Neutrophil (primary cell): ENCODE results near the gene CLIC3.

Experiments used
- H3K27ac ChIP-seq: fragments of 200-600 bp; sonication (generic); 2 replicates; pipeline ENCODE4 v1.5.1; 2016; ENCODE audit warnings: mild to moderate bottlenecking, moderate library complexity
- H3K27me3 ChIP-seq: fragments of 200-600 bp; sonication (generic); 2 replicates; pipeline ENCODE4 v1.6.0; 2016; ENCODE audit warnings: mild to moderate bottlenecking
- H3K36me3 ChIP-seq: fragments of 200-600 bp; sonication (generic); 2 replicates; pipeline ENCODE4 v1.5.1; 2017
- H3K4me1 ChIP-seq, 2 experiments: fragments of 200-600 bp in 1 of 2; sonication (generic) in 1 of 2; 1 replicate in 1 of 2; 2 replicates in 1 of 2; pipeline versions ENCODE4 v1.5.1 to v1.6.1; 2013 to 2016; ENCODE audit warnings: low read depth in 1 of 2, low read length in 1 of 2, mild to moderate bottlenecking in 1 of 2, moderate library complexity in 1 of 2; ENCODE audit not compliant: control insufficient read depth in 1 of 2, insufficient read depth in 1 of 2
- H3K4me3 ChIP-seq, 2 experiments: fragments of 200-600 bp in 1 of 2; sonication (generic) in 1 of 2; 1 replicate in 1 of 2; 2 replicates in 1 of 2; pipeline ENCODE4 v1.5.1; 2013 to 2016; ENCODE audit warnings: low read depth in 1 of 2, low read length in 1 of 2, mild to moderate bottlenecking in 1 of 2, moderate library complexity in 1 of 2
- H3K9me3 ChIP-seq: fragments of 200-600 bp; sonication (generic); 2 replicates; pipeline ENCODE4 v1.5.1; 2016
- CTCF ChIP-seq: fragments of 200-600 bp; sonication (generic); IDR thresholded peaks from 2 replicates; pipeline ENCODE4 v1.5.1; 2016; ENCODE audit warnings: antibody characterized with exemption

CLIC3 gene

GRCh38 chr9:136970361-136970760 lies 26.0 kb downstream of the CLIC3 start:
- Histone ChIP-seq H3K27me3 (peaks cover 33% of the 10 kb centered on the region), H3K4me1 (no peaks in the 10 kb centered on the region)

GRCh38 chr9:136969774-136970173 lies 26.6 kb downstream of the CLIC3 start:
- TF ChIP-seq CTCF: no peak
- peaks cover 27% of the 10 kb centered on the region for H3K27me3 ChIP-seq
- no peak overlapping the region for H3K27ac ChIP-seq
- H3K36me3 ChIP-seq: no peaks in the 10 kb centered on the region
- no peaks in the 10 kb centered on the region for H3K4me1 ChIP-seq
- no peak overlapping the region for H3K4me3 ChIP-seq
- H3K9me3 ChIP-seq: no peaks in the 10 kb centered on the region

More at GRCh38 chr9:136970361-136970760, 26.0 kb downstream of the CLIC3 start:
- Histone ChIP-seq H3K9me3 (no peaks in the 10 kb centered on the region), H3K4me3 (no peak overlapping the region), H3K36me3 (no peaks in the 10 kb centered on the region), H3K27ac (no peak overlapping the region)
- TF ChIP-seq CTCF: no peak

GRCh38 chr9:136969150-136969549 lies 27.2 kb downstream of the CLIC3 start:
- Histone ChIP-seq H3K27ac (no peak overlapping the region), H3K9me3 (no peaks in the 10 kb centered on the region), H3K36me3 (no peaks in the 10 kb centered on the region), H3K27me3 (peaks cover 21% of the 10 kb centered on the region), H3K4me1 (no peaks in the 10 kb centered on the region), H3K4me3 (no peak overlapping the region)
- TF ChIP-seq CTCF: no peak

GRCh38 chr9:136968333-136969127 lies 27.8 kb downstream of the CLIC3 start:
- H3K27ac ChIP-seq: no peak overlapping the region
- H3K9me3 ChIP-seq: no peaks in the 10 kb centered on the region
- no peaks in the 10 kb centered on the region for H3K36me3 ChIP-seq
- peaks cover 15% of the 10 kb centered on the region for H3K27me3 ChIP-seq
- H3K4me3 ChIP-seq: no peak overlapping the region
- no peaks in the 10 kb centered on the region for H3K4me1 ChIP-seq
- no peak for TF ChIP-seq CTCF

- no peaks in the 10 kb centered on the region for H3K4me1 ChIP-seq
Observed at GRCh38 chr9:136965771-136966484, 30.4 kb downstream of the CLIC3 start.

More at GRCh38 chr9:136965771-136966484, 30.4 kb downstream of the CLIC3 start:
- Histone ChIP-seq H3K9me3 (no peaks in the 10 kb centered on the region), H3K36me3 (no peaks in the 10 kb centered on the region), H3K27ac (no peak overlapping the region), H3K4me3 (no peak overlapping the region), H3K27me3 (peaks cover 10% of the 10 kb centered on the region)
- no peak for TF ChIP-seq CTCF
